Kidney epithelial cell (primary cell): ENCODE results near the gene MROH8. TPM values are rescaled to one million over a fixed set of nuclear protein-coding genes. Genes with fewer than 3 reads are reported as not detected.

Experiments used
- DNase-seq: peaks from one replicate; pipeline ENCODE4 v3.0.0-alpha.2; 2010; ENCODE audit warnings: low read depth
- H3K27me3 ChIP-seq: 2 replicates; pipeline ENCODE4 v1.6.0; 2011; ENCODE audit warnings: low read length; ENCODE audit not compliant: control insufficient read depth, insufficient read depth
- H3K36me3 ChIP-seq: 2 replicates; pipeline ENCODE4 v1.5.1; 2011; ENCODE audit warnings: low read length; ENCODE audit not compliant: control insufficient read depth, insufficient read depth
- H3K4me3 ChIP-seq: 2 replicates; pipeline ENCODE4 v1.5.1; 2011; ENCODE audit warnings: low read depth, mild to moderate bottlenecking, control low read depth, low read length
- CTCF ChIP-seq: IDR thresholded peaks from 2 replicates; pipeline ENCODE4 v1.5.1; 2011; ENCODE audit warnings: mild to moderate bottlenecking, moderate library complexity, low read length, control low read depth, inconsistent platforms; ENCODE audit not compliant: insufficient read depth, poor library complexity, severe bottlenecking
- total RNA-seq: library from RNA; depleted of rRNA; stranded (reverse); fragments of >200 nt; gene quantifications from 2 replicates; pipeline ENCODE4 v1.2.3, GENCODE V29; 2015

The MROH8 gene
- total RNA-seq, 1 donor from 2014 or later: 0.13 TPM

DNA sequence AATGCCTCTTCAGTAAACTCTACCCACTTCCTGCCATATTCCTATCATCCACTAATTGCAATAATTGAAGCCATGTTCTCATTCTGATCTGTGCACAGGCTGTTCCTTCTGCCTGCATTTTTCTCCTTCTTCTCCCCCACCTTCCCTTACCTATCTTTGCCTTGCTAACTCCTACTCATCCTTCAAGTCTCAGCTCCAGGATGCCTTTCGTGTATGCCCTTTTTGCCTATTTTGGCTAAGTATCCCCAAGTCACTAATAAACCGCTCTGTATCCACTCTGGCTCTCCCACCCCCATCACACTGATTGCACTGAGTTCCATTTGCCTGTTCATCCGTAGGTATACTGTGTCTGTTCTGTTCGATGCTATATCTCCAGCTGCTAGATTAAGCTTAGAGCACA is 6.5 kb downstream of the MROH8 start:
- Histone ChIP-seq H3K4me3 (no peak overlapping the region), H3K36me3 (no peaks in the 10 kb centered on the region), H3K27me3 (no peaks in the 10 kb centered on the region)
- TF ChIP-seq CTCF: no peak
- DNase-seq: no peak

- Histone ChIP-seq H3K4me3 (no peak overlapping the region), H3K27me3 (no peaks in the 10 kb centered on the region), H3K36me3 (no peaks in the 10 kb centered on the region)
- TF ChIP-seq CTCF: no peak
- no peak for DNase-seq
These were observed 12.5 kb downstream of the MROH8 start for GRCh38 chr20:37166867-37167266.

- TF ChIP-seq CTCF: no peak
- no peak for DNase-seq
These were observed 14.3 kb downstream of the MROH8 start for GRCh38 chr20:37165031-37165430.

DNA sequence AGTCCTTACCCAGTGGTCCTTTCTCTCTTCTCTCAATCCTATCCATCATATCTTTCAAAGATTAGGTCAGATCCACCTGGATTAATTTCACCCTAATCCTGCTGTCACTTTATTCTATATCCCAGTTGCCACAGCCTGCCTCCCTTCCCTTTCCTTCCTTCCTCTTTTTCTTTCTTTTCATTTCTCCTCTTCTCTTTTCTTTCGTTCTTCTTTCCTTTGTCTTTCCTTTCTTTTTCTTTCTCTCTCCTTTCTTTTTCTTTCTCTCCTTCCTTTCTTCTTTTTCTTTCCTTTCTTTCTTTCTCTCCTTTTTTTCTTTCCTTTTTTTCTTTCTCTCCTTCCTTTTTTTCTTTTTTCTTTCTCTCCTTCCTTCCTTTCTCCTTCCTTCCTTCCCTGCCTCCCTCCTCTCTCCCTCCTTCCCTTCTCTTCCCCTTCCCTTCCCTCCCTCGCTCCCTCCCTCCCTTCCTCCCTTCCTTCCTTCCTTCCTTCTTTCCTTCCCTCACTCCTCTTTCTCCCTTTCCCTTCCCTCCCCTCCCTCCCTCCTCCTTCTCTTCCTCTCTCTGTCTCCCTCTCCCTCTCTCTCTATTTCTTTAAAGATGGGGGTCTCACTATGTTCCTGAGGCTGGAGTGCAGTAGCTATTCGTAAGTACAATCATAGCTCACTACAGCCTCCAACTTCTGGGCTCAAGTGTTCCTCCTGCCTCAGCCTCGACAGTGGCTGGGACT is 15.4 kb downstream of the MROH8 start:
- H3K36me3 ChIP-seq: no peaks in the 10 kb centered on the region
- no peak for DNase-seq
- TF ChIP-seq CTCF: no peak

More at GRCh38 chr20:37165031-37165430, 14.3 kb downstream of the MROH8 start:
- Histone ChIP-seq H3K4me3 (no peak overlapping the region), H3K36me3 (no peaks in the 10 kb centered on the region), H3K27me3 (peaks cover 2% of the 10 kb centered on the region)

GRCh38 chr20:37162646-37163045 is 16.7 kb downstream of the MROH8 start:
- Histone ChIP-seq H3K36me3 (no peaks in the 10 kb centered on the region), H3K4me3 (no peak overlapping the region), H3K27me3 (peaks cover 2% of the 10 kb centered on the region)
- no peak for TF ChIP-seq CTCF
- no peak for DNase-seq

More for the DNA sequence above, 15.4 kb downstream of the MROH8 start:
- Histone ChIP-seq H3K4me3 (no peak overlapping the region), H3K27me3 (peaks cover 2% of the 10 kb centered on the region)
